NCI-H774 (cell line): Measurements from ENCODE around the gene ISCU.

Experiments used
- DNase-seq: peaks from one replicate; lab custom pipeline; 2025; lab: John Stamatoyannopoulos, UW

The ISCU gene

DNA sequence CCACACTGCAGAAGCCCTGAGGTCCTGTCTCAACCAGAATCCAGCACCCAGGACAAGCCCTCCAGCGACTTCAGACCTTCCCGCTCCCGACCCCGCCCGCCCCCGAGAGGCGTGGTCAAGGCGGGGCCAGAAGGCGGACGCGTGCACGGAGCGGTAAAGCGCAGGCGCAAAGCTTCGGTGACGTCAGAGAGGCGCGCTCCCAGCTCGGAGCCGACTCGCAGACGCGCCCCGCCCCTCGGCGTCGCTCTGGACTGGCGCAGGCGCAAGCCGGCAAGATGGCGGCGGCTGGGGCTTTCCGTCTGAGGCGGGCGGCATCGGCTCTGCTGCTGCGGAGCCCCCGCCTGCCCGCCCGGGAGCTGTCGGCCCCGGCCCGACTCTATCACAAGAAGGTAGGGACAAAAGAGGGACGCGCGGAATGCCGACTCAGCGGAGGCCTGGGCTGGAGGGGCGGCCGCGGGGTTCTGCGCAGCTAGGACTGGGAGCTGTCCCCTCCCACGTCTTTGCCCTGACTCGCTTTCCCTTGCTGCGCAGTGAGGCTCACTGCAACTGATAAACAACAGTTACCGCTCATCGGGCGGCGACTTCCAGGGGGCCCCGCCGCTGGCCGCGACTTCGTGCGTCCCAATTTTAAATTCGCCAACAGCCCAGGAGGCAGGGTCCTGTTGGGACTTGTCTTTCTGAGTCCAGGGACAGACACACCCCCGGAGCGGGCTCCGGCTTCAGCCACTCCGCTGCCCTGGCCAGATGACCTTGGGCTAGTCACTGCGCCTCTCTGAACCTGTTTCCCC lies at the start of gene ISCU:
Gene ISCU (plus strand): TSS at position 249 of the 788 bp plus-strand sequence. CDS start 27 bp downstream, at position 276.
- peak; percentile 99 for DNase-seq

- no peak for DNase-seq
Measured at GRCh38 chr12:108514468-108514972, 47.9 kb upstream of the ISCU start.

DNA sequence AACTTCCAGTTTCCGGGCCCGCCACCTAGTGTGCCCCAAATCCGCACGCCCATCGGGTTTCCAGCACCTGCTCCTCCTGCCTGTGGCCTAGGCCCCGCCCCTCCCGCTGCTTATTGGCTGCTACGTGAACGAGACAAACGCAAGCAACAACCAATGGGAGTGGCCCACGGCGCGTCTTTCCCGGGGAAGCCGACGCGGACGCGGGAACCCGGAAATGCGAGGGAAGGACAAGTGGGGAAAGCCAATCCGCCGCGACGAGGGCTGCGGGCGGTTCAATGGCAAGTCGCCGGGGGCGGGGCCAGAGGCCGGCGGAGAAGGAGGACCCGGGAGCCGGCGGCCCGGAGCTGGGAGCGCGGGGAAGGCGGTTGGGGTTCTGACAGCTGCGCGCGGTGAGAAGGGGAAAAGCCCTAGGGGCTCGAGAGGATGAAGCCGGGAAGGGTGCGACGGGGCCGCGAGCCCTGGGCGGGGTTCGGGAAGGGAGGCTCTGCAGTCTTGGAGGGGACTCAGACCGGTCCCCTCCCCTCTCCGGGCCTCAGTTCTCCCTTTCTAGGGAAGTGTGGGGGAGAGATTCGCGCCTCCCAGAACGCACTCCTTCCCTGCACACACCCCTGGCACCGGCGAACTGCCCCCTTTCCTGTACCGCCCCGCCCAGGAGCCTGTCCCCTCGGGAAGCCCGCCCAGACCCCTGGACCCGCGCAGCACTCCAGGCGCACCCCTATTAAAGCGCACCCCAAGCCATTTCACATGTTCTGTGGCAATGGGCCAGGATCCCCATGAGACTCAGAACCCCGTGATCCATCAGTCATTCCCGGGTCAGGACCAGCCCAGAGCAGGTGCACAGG lies 47.2 kb upstream of the ISCU start, which contains the start of gene FICD:
Gene FICD (plus strand): TSS at position 305 of the 842 bp plus-strand sequence. CDS start 1,696 bp downstream, outside the sequence.
- peak; percentile 100 for DNase-seq

GRCh38 chr12:108515916-108516315 lies 46.5 kb upstream of the ISCU start:
- DNase-seq, result no peak

- DNase-seq, result no peak
Measured at GRCh38 chr12:108516511-108517275, 45.7 kb upstream of the ISCU start.

- DNase-seq, result no peak
Measured at GRCh38 chr12:108517288-108518100, 44.9 kb upstream of the ISCU start.

DNA sequence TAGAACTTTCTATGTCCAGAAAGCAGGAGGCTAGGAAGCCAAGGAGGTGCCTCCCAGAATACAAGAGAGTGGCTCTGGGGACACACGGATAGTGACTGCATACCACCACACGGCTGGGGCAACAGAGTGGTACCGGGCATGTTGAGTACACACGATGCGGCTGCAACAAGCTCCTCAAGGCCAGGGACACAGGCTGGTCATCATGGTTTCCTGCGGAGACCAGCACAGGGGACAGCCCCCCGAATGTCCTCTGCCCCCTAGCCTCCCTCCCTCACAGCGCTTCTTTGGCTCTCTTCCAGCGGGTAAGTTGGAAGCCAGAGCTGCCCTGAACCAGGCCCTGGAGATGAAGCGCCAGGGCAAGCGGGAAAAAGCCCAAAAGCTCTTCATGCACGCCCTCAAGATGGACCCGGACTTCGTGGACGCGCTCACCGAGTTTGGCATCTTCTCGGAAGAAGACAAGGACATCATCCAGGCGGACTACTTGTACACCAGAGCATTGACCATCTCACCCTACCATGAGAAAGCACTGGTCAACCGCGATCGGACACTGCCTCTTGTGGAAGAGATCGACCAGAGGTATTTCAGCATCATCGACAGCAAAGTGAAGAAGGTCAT lies 44.2 kb upstream of the ISCU start:
- DNase-seq, result no peak

DNA sequence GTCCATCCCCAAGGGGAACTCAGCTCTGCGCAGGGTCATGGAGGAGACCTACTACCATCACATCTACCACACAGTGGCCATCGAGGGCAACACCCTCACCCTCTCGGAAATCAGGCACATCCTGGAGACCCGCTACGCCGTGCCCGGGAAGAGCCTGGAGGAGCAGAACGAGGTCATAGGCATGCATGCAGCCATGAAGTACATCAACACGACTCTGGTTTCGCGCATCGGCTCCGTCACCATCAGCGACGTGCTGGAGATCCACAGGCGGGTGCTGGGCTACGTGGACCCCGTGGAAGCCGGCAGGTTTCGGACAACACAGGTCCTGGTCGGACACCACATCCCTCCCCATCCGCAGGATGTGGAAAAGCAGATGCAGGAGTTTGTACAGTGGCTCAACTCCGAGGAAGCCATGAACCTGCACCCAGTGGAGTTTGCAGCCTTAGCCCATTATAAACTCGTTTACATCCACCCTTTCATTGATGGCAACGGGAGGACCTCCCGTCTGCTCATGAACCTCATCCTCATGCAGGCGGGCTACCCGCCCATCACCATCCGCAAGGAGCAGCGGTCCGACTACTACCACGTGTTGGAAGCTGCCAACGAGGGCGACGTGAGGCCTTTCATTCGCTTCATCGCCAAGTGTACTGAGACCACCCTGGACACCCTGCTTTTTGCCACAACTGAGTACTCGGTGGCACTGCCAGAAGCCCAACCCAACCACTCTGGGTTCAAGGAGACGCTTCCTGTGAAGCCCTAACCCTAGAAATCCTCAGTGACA lies 43.5 kb upstream of the ISCU start:
- DNase-seq, result no peak

DNA sequence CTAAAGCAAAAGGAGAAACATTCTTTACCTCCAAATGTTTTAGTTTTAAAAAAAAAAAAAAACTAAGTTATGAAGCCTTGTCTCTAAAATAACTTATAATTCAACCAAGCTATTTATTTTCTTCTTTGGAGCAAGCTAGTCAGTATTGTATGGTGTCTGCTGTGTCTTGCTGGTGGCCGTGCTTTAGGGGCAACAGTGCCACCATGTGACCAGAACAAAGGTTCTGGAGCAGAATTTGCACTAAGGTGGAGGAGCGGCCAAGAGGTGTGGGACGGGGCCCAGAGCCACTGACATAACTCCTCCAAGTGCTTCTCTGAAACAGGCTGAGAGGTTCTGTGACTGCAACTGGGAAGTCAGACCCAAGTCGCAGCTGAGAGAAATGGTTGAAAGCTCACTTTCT lies 42.8 kb upstream of the ISCU start:
- DNase-seq, result no peak

GRCh38 chr12:108523365-108523764 lies 39.0 kb upstream of the ISCU start:
- no peak for DNase-seq

DNA sequence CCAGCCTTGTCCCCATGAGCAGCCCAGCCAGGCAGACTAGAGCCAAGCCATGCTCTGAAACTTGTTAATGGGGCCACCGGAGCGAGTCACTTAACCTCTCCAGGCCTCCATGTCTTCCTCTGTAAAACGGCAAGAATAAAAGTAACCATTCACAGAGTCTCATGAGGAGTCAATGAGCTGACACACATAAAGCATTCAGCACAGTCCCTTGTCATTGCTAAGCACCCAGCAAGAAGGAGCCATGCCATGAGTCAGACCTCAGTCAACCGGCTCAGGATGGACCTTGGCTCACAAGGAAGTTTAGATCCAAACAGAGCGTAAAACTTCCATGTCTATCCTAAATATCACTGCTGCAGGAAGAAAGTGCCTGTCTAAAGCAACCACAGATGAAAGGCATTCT lies 36.7 kb upstream of the ISCU start:
- DNase-seq, result no peak

GRCh38 chr12:108526482-108527165 lies 35.8 kb upstream of the ISCU start:
- DNase-seq, result no peak

DNA sequence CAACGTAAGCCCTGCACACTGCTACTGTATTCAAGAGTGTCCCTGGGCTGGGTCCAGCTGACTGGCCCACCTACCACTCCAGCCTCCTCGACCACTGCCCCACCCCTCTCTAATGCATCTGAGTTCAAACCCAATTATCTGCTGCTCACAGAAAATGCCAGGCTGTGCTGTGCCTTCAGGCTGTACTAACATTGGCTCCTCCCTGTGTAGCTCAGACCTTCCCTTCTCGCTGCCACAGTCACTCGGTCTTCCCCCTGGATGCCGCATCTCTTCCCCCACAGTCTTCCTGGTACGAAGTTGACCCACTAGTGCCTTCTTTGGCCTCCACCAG lies 35.3 kb upstream of the ISCU start:
- DNase-seq, result no peak

DNA sequence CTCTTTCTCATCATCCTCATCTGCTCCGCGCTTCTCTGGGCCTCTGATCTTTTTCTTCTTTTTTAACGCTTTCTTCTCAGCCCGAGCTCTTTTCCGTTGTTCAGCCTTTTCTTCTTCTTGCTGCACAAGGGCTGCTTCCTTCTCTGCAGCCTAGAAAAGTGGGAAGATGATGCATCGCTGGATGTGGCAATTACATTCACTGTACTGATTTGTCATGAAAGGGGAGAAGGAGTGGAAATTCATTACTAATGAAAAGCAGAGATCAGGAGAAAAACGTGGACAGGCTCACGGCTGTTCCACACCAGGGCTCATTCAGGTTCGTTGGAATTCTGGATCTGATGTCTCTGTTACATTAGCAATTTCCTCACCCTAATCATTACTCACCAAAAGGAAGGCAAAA lies 32.2 kb upstream of the ISCU start:
- no peak for DNase-seq

DNA sequence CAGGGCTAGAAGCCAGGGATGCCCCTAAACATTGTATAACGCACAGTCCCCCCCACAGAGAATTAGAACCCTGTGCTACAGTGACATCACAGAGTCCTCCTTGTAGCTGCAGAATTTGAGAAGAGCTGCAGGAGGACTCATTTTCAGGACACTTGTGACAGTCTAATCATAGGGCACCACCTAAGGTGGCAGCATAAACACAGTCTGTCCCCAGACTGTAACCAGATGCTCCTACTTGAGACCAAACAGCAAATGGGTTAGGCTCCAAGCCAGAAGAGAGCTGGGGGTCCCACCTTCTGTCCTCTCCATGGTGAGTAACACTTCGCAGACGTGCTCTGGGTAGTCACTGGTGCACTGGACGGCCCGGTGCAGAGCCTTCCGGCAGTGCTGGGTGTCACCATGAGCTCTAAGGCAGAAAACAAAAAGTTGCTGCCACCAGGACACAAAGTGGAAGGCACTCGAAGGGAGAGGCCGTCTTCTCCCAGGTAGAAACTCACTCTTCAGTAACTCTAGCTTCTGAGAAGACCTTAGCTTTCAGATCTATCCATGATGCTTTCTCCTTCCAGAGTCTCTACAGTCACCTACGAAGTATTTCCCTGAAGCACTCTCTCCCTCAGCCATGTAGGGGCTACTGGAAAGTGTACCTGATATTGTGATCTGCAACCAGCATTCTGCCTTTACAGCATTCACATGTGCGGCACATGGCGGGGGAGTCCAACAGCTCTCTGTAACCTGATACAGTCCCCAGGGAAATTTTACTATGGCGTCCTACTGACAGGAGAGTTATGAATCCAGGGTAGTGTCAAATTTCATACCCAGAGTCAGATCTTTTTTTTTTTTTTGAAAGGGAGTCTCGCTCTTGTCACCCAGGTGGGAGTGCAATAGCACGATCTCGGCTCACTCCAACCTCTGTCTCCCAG lies 30.2 kb upstream of the ISCU start:
- no peak for DNase-seq

GRCh38 chr12:108538146-108538545 lies 24.2 kb upstream of the ISCU start:
- no peak for DNase-seq

DNA sequence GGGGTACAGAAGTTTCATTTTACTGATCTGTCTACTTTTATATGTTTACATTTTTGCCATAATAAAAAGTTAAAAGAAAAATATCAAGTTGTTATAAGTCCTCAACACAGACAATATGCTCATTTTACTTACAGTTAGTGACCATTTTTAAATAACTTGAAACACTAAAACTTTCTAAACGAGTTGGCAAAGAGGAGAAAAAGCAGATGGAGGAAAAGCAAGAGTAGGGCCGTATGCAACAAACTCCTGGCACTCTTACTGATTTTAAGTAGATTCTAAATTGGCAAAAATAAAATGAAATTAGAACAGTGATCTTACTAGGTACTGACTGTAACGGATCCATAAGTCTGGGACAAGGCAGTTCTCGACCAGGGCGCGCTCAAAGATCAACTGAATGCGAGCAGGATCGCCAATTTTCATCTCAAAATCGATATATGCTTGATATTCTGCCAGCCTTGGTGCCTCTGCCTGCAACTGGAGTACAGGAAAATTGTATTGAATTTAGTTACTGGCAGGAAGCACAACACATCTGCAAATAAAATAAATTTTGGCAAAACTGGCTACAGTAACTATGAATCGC lies 23.7 kb upstream of the ISCU start:
- no peak for DNase-seq

DNA sequence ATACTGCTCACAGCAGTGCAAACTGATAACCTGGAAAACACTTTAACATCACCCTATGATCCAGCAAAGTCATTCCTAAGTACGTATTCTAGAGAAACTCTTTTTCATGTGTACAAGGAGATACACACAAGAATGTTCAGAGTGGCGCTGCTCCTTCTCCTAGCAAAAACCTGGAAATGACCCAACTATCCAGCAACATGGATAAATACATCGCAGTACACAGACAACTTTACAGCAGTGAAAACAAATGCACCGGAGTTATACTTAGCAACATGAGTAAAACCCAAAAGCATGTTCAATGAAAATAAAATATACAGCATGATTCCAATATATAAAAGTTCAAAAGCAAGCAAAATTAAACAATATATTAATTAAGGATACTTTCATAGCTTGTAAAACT lies 20.1 kb upstream of the ISCU start:
- no peak for DNase-seq
